Right renal pelvis (tissue), 4 donors: ENCODE results near the gene C22orf39. TPM values are rescaled to one million over a fixed set of nuclear protein-coding genes. Genes with fewer than 3 reads are reported as not detected.

Experiments
- DNase-seq, 4 donors: peaks; one replicate each; pipeline ENCODE4 v3.0.0-alpha.2; 2013; ENCODE audit warnings: low read depth in 4 of 4, low spot score in 3 of 4, missing footprints in 1 of 4
- polyA plus RNA-seq, 4 donors: library from polyadenylated mRNA; unstranded; fragments of 120-200 nt; gene quantifications; one replicate each; pipeline ENCODE4 v1.2.1, GENCODE V29; 2013; ENCODE audit not compliant: insufficient read length in 4 of 4

Gene C22orf39
- polyA plus RNA-seq, 4 donors, result 42.9 to 47.0 (median 44.3) TPM

- no peak for DNase-seq
Measured at GRCh38 chr22:19405652-19406051, 41.9 kb downstream of the C22orf39 start.

GRCh38 chr22:19405133-19405532, 42.4 kb downstream of the C22orf39 start:
- no peak for DNase-seq

- no peak for DNase-seq
Measured at GRCh38 chr22:19404676-19405075, 42.8 kb downstream of the C22orf39 start.

- no peak for DNase-seq
Measured at GRCh38 chr22:19402642-19403191, 44.8 kb downstream of the C22orf39 start.

- DNase-seq, result no peak
Measured at GRCh38 chr22:19401483-19401882, 46.0 kb downstream of the C22orf39 start.

- no peak for DNase-seq
Measured at GRCh38 chr22:19400881-19401280, 46.6 kb downstream of the C22orf39 start.

GRCh38 chr22:19398652-19399051, 48.9 kb downstream of the C22orf39 start:
- DNase-seq, result no peak

- no peak for DNase-seq
Measured at GRCh38 chr22:19398206-19398605, 49.3 kb downstream of the C22orf39 start.

GRCh38 chr22:19397734-19398104, 49.8 kb downstream of the C22orf39 start:
- no peak for DNase-seq

- DNase-seq, result no peak
Measured at GRCh38 chr22:19396934-19397733, 50.4 kb downstream of the C22orf39 start.

- DNase-seq, result no peak
Measured at GRCh38 chr22:19396561-19396933, 51.0 kb downstream of the C22orf39 start.

GRCh38 chr22:19395276-19395675, 52.2 kb downstream of the C22orf39 start:
- DNase-seq, result no peak

- no peak for DNase-seq
Measured at GRCh38 chr22:19394274-19395050, 53.0 kb downstream of the C22orf39 start.

- DNase-seq, result no peak
Measured at GRCh38 chr22:19393704-19394103, 53.8 kb downstream of the C22orf39 start.

Other genes with a start within 250 kb of the C22orf39 start
- gene CLTCL1, start 156.0 kb downstream of the C22orf39 start, polyA plus RNA-seq, result 1 to 10 TPM; 3.3 to 5.9 (median 4.8) TPM
- 10 to 100 TPM; 33.5 to 37.0 (median 35.3) TPM for gene HIRA, start 16.0 kb downstream of the C22orf39 start, polyA plus RNA-seq
- 10 to 100 TPM; 43.8 to 47.2 (median 46.2) TPM for gene MRPL40, start 15.2 kb downstream of the C22orf39 start, polyA plus RNA-seq
- gene UFD1, start 31.5 kb upstream of the C22orf39 start, polyA plus RNA-seq, result 10 to 100 TPM; 65.1 to 69.1 (median 67.0) TPM
- 10 to 100 TPM; 14.7 to 21.1 (median 17.4) TPM for gene CDC45, start 32.2 kb upstream of the C22orf39 start, polyA plus RNA-seq
- 10 to 100 TPM; 24.1 to 51.9 (median 26.2) TPM for gene CLDN5, start 76.7 kb upstream of the C22orf39 start, polyA plus RNA-seq